GM21526 (cell line): ENCODE results near the gene RHOH.
"Not testable (repeated sequence)": the region's sequence is repeated elsewhere in the genome, so short reads cannot be mapped to it uniquely, and the experiment has no call there.

ENCODE experiments used
- ATAC-seq: cut with Tn5 transposase; IDR thresholded peaks from one replicate; pipeline ENCODE4 v1.9.1; 2021; ENCODE audit warnings: moderate library complexity; ENCODE audit not compliant: unreplicated experiment, low FRiP score

Gene RHOH

GRCh38 chr4:40255393-40256281, 58.8 kb downstream of the RHOH start:
- no peak for ATAC-seq

GRCh38 chr4:40256329-40256728, 59.5 kb downstream of the RHOH start:
- ATAC-seq = no peak

GRCh38 chr4:40256817-40257216, 60.0 kb downstream of the RHOH start:
- ATAC-seq = no peak

DNA sequence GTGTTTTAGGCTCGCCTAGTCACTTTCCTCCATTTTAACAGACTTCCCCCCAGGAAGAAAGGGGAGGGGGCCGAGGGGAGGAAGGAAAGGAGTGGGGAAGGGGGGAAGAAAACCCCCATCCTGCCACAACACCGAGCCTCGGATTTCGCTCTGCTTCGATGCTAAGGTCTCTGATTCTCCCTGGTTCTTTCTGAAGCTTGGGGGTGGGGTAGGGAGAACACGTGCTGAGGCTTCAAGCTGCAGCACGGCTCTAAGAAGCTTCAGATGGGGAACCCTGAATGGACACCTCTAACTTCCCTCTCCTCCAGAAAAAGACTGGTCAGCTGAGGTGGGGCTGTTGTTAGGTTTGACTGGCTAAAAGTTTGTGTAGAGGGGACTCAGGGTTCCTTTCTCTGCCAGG, 61.8 kb downstream of the RHOH start:
- no peak for ATAC-seq

DNA sequence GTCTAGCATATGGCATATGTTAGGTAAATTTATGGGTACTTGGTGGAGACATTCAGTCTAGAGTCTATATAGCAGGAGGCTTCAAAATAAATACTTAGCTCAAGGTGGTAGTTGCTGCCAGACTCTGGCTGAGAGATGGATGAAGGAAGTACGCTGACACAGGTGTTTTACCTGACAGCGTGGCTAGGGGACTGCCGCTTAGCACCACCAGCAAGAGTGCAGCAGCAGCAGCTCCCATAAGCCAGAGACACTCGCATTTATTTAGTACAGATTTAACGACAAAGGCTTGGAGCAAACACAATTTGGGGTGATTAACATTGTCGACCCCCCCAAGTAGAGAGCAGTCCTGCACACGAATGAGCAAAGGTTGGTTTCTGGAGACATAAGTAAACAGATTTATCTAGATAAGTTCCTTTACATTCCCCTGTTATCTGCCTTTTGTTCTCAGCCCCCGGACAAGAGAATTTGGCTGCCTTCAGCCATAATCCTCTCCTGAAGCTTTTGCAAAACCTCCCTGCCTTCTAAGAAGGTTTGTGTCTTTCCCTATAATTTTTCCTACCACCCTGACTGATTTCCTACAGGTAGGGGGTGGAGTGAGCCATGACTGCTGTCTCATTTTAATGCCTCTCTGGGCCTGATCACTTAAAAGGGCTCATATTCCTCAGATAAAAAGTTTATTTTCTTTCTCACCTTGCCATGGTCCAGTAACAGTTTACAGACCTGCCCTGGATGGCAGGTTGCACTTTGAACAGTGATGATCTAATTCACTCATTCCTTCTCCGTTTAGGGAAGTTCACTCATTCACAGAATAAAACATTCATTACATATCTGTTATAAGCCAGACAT, 64.6 kb downstream of the RHOH start:
- ATAC-seq = no peak

DNA sequence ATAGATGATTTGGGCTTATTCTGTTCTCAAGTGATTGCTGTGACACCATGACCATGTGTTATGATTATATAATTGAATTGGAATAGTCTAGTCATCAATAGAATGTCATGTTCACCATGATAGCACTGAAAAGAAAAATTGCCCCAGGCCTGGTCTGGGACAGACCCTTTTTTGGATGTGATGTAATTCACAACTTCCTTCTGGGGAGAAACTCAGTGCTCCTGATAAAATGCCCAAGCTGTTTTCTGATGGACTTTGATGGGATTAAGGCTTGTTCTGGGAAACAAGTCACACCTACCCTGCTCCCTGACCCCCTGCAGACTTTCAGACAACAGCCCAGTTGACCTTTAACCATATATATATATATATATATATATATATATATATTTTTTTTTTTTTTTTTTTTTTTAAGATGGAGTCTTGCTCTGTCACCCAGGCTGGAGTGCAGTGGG, 65.3 kb downstream of the RHOH start:
- ATAC-seq = no peak

- no peak for ATAC-seq
Measured at GRCh38 chr4:40262861-40263260, 66.0 kb downstream of the RHOH start.

GRCh38 chr4:40264497-40264896, 67.7 kb downstream of the RHOH start:
- ATAC-seq = no peak

DNA sequence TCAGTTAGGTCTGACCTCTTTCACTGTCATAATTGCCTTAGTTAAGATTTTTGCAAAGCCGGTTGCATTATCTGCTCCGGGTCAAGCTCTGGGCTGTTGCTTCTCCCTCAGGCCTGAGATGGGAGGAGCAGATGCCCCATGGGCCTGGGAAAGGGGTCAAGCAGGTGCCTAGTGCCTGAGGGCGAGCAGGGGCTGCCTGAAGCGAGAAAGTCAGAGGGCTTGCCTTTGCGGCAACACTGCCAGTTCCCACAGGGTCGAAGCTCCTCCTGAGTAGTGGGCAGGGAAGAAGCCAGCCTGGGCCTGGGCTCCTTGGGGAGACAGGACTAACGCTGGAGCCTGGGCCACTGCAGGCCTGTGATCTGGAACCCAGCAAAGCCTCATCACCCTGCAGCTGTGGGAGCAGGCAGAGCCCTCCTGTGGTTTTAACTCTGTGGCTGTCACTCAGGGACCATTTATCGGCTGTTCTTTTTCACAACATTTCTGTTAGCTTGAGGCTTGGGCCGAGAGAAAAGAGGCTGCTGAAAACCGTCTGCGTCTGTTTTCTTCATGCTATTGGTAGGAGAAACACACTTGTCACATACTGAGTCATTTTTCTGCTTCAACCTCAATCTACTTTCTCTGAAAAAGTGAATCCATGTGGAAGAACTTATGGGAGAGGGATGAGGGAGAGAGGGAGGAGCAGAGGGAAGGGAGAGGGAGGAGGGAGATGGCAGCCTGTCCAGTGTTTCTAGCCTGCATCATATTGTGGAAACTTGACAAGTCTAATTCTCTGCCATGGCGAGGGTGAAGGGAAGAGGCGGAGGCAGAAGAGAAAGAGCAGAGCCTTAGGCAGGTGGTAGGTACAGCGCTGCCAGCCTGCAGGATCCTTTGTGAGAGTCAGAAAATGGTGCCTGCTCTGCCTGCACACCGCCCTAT, 68.4 kb downstream of the RHOH start:
- ATAC-seq = no peak

- no peak for ATAC-seq
Measured at GRCh38 chr4:40265910-40266274, 69.1 kb downstream of the RHOH start.

DNA sequence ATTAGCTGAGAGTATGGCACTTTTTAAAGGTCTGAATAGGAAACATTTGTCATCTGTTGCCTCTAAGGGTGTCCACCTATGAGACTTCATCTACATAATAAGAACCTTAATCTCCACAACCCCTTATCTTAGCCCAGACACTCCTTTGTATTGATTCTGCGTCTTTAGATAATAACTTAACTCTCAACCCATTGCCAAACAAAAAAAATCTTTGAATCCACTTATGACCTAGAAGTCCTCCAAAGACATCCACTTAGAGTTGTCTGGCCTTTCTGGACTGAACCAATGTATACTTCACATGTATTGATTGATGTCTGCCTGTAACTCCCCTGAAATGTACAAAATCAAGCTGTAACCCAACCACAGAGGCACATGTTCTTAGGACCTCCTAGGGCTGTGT, 72.3 kb downstream of the RHOH start:
- ATAC-seq = no peak

GRCh38 chr4:40270609-40271008, 73.8 kb downstream of the RHOH start:
- ATAC-seq = no peak

DNA sequence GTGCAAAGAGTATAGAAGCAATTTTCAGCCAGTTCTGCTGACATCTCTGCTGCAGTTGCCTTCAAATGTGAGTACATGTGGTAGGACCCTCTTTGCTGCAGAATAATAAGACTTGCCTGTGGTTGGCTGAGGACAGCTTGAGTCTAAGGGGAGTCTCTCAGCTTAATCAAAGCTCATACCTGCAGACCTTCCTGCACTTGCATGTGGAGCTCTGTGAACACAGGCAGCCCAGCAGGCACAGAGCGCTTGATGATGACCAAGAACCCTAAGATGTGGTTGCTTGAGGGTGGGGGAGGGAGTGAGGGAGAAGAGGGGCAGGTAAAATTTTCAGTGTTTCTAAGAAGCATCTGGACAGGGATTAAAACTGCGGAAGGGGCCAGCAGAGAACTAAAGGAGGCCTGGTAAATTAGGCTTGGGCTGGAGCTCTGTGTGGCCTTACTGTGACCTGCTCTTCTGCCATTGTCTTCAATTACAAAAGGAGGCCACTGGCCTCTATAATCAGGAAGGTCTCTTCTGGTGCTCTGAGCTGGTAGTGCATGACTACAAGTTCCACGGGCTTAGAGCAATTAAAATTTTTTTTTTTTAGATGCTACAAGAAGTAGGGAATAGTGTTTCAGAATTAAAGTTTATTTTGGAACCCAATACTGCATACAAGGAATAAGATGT, 78.4 kb downstream of the RHOH start:
- ATAC-seq = no peak

DNA sequence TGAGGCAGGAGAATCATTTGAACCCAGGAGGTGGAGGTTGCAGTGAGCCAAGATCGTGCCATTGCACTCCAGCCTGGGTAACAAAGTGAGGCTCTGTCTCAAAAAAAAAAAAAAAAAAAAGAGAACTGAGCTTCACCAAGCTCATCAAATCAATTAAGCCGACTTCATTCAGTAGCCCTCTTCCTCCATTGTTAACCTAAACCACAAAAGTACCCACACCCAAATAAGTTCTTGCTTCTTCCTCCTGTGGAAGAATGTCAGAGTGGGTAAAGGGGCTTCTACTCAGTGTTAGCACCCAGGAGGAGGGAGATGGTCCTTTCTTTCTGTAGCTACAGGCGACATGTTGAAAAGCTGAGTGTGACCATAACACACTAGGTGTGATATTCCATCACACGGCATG, 79.7 kb downstream of the RHOH start:
- ATAC-seq = no peak

DNA sequence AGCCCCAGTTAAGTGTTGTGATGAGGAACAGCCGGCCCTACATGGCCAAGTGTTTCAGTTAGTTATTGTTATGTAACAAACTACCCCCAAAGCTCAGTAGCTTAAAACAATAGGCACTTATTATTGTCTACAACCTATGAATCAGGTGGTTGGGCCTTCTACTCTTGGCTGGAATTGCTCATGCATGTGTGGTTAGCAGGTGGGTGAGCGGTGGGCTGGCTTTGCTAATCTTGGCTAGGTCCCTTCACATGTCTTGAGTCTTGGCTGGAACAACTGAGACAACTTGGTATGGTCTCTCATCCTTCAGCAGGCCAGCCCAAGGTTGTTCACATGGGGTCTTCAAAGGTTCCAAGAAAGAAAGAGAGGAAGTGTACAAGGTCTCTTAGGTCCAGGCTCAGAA, 83.8 kb downstream of the RHOH start:
- ATAC-seq = no peak

DNA sequence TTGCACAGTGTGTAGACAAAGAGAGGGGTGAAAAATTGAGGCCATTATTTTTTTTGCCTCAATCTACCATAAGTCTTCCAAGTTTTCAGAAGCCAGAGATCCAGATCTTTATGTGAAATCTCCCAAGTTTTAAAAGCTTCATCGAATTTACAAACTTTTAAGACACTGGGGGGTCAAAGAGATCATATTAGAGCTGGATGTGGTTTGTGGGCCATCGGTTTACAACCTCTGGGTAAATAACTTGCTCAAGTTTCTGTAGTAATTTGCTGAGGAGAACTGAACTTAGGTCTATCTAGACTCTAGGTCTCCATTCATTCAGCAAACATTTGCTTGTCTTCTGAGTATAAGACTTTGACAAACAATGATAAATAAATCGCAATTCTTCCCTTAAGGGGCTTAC, 84.3 kb downstream of the RHOH start:
- ATAC-seq = no peak

GRCh38 chr4:40281913-40282312, 85.1 kb downstream of the RHOH start:
- ATAC-seq = no peak

- ATAC-seq = not testable (repeated sequence)
Measured at GRCh38 chr4:40282857-40283256, 86.0 kb downstream of the RHOH start.

GRCh38 chr4:40283413-40283812, 86.6 kb downstream of the RHOH start:
- no peak for ATAC-seq

- no peak for ATAC-seq
Measured at GRCh38 chr4:40283968-40284367, 87.1 kb downstream of the RHOH start.
